CD14-positive monocyte (primary cell): ENCODE measurements around the gene THSD7B. TPM values are rescaled to one million over a fixed set of nuclear protein-coding genes. Genes with fewer than 3 reads are reported as not detected.

Source experiments
- DNase-seq, 3 donors: peaks; one replicate each; pipeline ENCODE4 v3.0.0-alpha.2; 2011 to 2022
- H2AFZ ChIP-seq: 2 replicates; pipeline ENCODE4 v1.6.0; 2012; ENCODE audit warnings: mild to moderate bottlenecking, low read depth, low read length, inconsistent platforms; ENCODE audit not compliant: insufficient read depth, poor library complexity, severe bottlenecking
- H3K27ac ChIP-seq, 2 donors: 1 replicate in 1 of 2; 2 replicates in 1 of 2; pipeline ENCODE4 v1.5.1; 2012 to 2013; ENCODE audit warnings: low read length in 2 of 2, control low read depth in 1 of 2, inconsistent platforms in 1 of 2, low read depth in 1 of 2, mild to moderate bottlenecking in 1 of 2
- H3K27me3 ChIP-seq, 2 donors: one replicate each; pipeline versions ENCODE4 v1.6.0 to v1.6.1; 2011 to 2013; ENCODE audit warnings: low read length in 2 of 2; ENCODE audit not compliant: control insufficient read depth in 2 of 2, insufficient read depth in 2 of 2
- H3K36me3 ChIP-seq, 2 donors: replicated peaks in 1 of 2; 1 replicate in 1 of 2; 2 replicates in 1 of 2; pipeline versions ENCODE4 v1.5.1 to v1.6.1; 2012 to 2013; ENCODE audit warnings: low read length in 2 of 2, control low read depth in 1 of 2, inconsistent platforms in 1 of 2, mild to moderate bottlenecking in 1 of 2; ENCODE audit not compliant: insufficient read depth in 2 of 2, control insufficient read depth in 1 of 2
- H3K4me1 ChIP-seq, 2 donors: 1 replicate in 1 of 2; 2 replicates in 1 of 2; pipeline versions ENCODE4 v1.5.1 to v1.6.1; 2012 to 2013; ENCODE audit warnings: low read length in 2 of 2, control low read depth in 1 of 2, inconsistent platforms in 1 of 2, mild to moderate bottlenecking in 1 of 2, moderate library complexity in 1 of 2; ENCODE audit not compliant: insufficient read depth in 2 of 2, control insufficient read depth in 1 of 2
- H3K4me2 ChIP-seq: replicated peaks from 2 replicates; pipeline ENCODE3; 2012; ENCODE audit warnings: low read length, moderate library complexity, mild to moderate bottlenecking; ENCODE audit not compliant: poor library complexity, severe bottlenecking; ENCODE audit errors: extremely low read depth
- H3K4me3 ChIP-seq, 3 experiments: fragments of 200-600 bp in 1 of 3; sonication (generic) in 1 of 3; replicated peaks in 1 of 3; 1 replicate in 2 of 3; 2 replicates in 1 of 3; pipeline ENCODE4 v1.5.1; 2011 to 2013; ENCODE audit warnings: low read length in 3 of 3, mild to moderate bottlenecking in 3 of 3, control low read depth in 2 of 3, low read depth in 2 of 3, inconsistent platforms in 1 of 3, moderate library complexity in 1 of 3
- H3K79me2 ChIP-seq: 2 replicates; pipeline ENCODE4 v1.6.0; 2012; ENCODE audit warnings: mild to moderate bottlenecking, control low read depth, inconsistent platforms, low read length, moderate library complexity; ENCODE audit not compliant: insufficient read depth
- H3K9ac ChIP-seq: 2 replicates; pipeline ENCODE4 v1.6.0; 2017; ENCODE audit warnings: low read length, mild to moderate bottlenecking; ENCODE audit not compliant: insufficient read depth, poor library complexity, severe bottlenecking
- H3K9me3 ChIP-seq, 2 donors: replicated peaks in 1 of 2; 1 replicate in 1 of 2; 2 replicates in 1 of 2; pipeline versions ENCODE4 v1.5.1 to v1.6.1; 2012 to 2013; ENCODE audit warnings: low read length in 2 of 2, control low read depth in 1 of 2; ENCODE audit not compliant: control insufficient read depth in 1 of 2, insufficient read depth in 1 of 2
- H4K20me1 ChIP-seq: 2 replicates; pipeline ENCODE4 v1.6.0; 2012; ENCODE audit warnings: mild to moderate bottlenecking, low read length, control low read depth, moderate library complexity; ENCODE audit not compliant: insufficient read depth
- H3K27ac Mint-ChIP-seq, 7 donors: one replicate each; pipeline ENCODE4 v1.8.0; 2020; ENCODE audit warnings: mild to moderate bottlenecking in 7 of 7, mixed read lengths in 7 of 7, moderate library complexity in 6 of 7, inconsistent platforms in 2 of 7
- H3K27me3 Mint-ChIP-seq, 3 donors: one replicate each; pipeline ENCODE4 v1.8.0; 2021 to 2022; ENCODE audit warnings: low read depth in 3 of 3, mild to moderate bottlenecking in 3 of 3, mixed read lengths in 3 of 3, moderate library complexity in 3 of 3, inconsistent platforms in 1 of 3
- H3K36me3 Mint-ChIP-seq, 2 donors: one replicate each; pipeline ENCODE4 v1.8.0; 2020; ENCODE audit warnings: mixed read lengths in 2 of 2, inconsistent platforms in 1 of 2, mild to moderate bottlenecking in 1 of 2
- H3K4me1 Mint-ChIP-seq: one replicate; pipeline ENCODE4 v1.8.0; 2020; ENCODE audit warnings: mild to moderate bottlenecking, mixed read lengths
- H3K4me3 Mint-ChIP-seq, 2 donors: one replicate each; pipeline ENCODE4 v1.8.0; 2020; ENCODE audit warnings: mild to moderate bottlenecking in 2 of 2, mixed read lengths in 2 of 2, moderate library complexity in 1 of 2
- H3K9me3 Mint-ChIP-seq, 7 donors: one replicate each; pipeline ENCODE4 v1.8.0; 2020 to 2022; ENCODE audit warnings: mixed read lengths in 7 of 7, mild to moderate bottlenecking in 6 of 7, moderate library complexity in 6 of 7, inconsistent platforms in 2 of 7
- WGBS: methylation state at CpG from one replicate; pipeline ENCODE4 v1.1.5; 2013; ENCODE audit warnings: missing lambda C conversion rate; ENCODE audit not compliant: insufficient coverage; 5-methylcytosine and 5-hydroxymethylcytosine counted together
- intact Hi-C, 2 donors: fragments of 100-400 bp; cut with micrococcal nuclease; formaldehyde crosslinking; loops; one replicate each; pipeline versions ENCODE4 v1.15.0 to v1.15.1; 2023
- polyA plus RNA-seq, 3 donors: library from polyadenylated mRNA; depleted of rRNA in 1 of 3; unstranded in 2 of 3; stranded (reverse) in 1 of 3; fragments of 300-500 nt in 2 of 3; fragments of >200 nt in 1 of 3; fragmentation: Illumina TruSeq in 2 of 3; gene quantifications; 1 replicate in 2 of 3; 2 replicates in 1 of 3; pipeline ENCODE4 v1.2.3, GENCODE V29; 2012 to 2021
- TF ChIP-seq, protein P1 (sequence below): fragments of 200-600 bp; IDR thresholded peaks from one replicate; pipeline ENCODE4 v1.8.0; 2022; ENCODE audit warnings: antibody characterized with exemption, mild to moderate bottlenecking

Gene THSD7B
- polyA plus RNA-seq, 3 donors = not detected

DNA sequence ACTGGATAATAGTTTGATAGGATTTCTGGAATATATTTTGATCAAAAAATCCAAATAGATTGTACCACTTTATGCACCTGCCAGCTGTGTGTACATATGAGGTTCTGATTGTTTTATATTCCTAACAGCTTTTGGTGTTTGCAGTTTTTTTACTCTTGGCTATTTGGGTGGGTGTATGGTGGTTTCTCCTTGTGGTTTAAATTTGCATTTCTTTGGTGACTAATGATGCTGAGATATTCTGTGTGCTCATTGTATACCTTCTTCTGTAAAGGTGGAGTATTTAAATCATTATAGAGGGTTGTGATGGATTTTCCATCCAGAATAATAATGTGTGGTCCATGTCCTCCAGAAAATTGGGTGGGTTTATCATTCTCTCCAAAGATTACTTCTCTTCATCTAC, 372.9 kb downstream of the THSD7B start:
- no peaks in the 10 kb centered on the region for H3K4me1 Mint-ChIP-seq
- H3K27ac ChIP-seq = no peak overlapping the region
- H3K9me3 Mint-ChIP-seq = peaks cover 0 to 4% (median 0%) of the 10 kb centered on the region in 7 donors
- H3K4me3 Mint-ChIP-seq = no peak overlapping the region
- H3K4me2 ChIP-seq = no peak overlapping the region
- no peaks in the 10 kb centered on the region for H3K4me1 ChIP-seq
- H3K36me3 Mint-ChIP-seq = no peaks in the 10 kb centered on the region
- H3K36me3 ChIP-seq = no peaks in the 10 kb centered on the region
- no peak overlapping the region for H2AFZ ChIP-seq
- no peaks in the 10 kb centered on the region for H3K9me3 ChIP-seq
- no peak overlapping the region for H3K27ac Mint-ChIP-seq
- no peaks in the 10 kb centered on the region for H3K27me3 ChIP-seq
- H3K4me3 ChIP-seq = no peak overlapping the region
- no peak for DNase-seq
- no peaks in the 10 kb centered on the region for H4K20me1 ChIP-seq
- no peak overlapping the region for H3K9ac ChIP-seq
- peaks cover 0 to 2% (median 0%) of the 10 kb centered on the region in 3 donors for H3K27me3 Mint-ChIP-seq
- H3K79me2 ChIP-seq = no peaks in the 10 kb centered on the region
- TF ChIP-seq, protein P1, sequence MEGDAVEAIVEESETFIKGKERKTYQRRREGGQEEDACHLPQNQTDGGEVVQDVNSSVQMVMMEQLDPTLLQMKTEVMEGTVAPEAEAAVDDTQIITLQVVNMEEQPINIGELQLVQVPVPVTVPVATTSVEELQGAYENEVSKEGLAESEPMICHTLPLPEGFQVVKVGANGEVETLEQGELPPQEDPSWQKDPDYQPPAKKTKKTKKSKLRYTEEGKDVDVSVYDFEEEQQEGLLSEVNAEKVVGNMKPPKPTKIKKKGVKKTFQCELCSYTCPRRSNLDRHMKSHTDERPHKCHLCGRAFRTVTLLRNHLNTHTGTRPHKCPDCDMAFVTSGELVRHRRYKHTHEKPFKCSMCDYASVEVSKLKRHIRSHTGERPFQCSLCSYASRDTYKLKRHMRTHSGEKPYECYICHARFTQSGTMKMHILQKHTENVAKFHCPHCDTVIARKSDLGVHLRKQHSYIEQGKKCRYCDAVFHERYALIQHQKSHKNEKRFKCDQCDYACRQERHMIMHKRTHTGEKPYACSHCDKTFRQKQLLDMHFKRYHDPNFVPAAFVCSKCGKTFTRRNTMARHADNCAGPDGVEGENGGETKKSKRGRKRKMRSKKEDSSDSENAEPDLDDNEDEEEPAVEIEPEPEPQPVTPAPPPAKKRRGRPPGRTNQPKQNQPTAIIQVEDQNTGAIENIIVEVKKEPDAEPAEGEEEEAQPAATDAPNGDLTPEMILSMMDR = no peak
- intact Hi-C loops = no loop called here

DNA sequence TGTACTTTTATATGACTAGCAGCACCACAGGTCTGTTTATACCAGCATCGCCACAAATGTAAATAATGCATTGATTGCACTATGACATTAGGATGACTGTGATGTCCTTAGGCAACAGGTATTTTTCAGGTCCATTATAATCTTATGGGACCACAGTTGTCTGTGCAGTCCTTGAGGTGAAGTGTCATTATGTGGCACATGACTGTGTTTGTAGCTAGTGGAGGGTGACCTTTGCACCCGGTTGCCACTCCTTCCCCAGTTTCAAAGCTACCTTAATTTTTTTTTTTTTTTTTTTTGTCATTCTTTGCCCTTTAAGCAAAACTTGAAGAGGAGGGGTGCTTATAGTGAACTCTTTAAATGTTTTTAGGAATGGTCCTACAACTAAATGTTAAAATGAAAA, 386.4 kb downstream of the THSD7B start:
- no CpG with 5 or more reads among the region's 2 CpGs for WGBS
- Mint-ChIP-seq H3K9me3 (peaks cover 0 to 7% (median 4%) of the 10 kb centered on the region in 7 donors), H3K27me3 (peaks cover 0 to 3% (median 2%) of the 10 kb centered on the region in 3 donors), H3K27ac (no peak overlapping the region), H3K4me1 (no peaks in the 10 kb centered on the region), H3K36me3 (no peaks in the 10 kb centered on the region), H3K4me3 (no peak overlapping the region)
- DNase-seq = no peak
- H3K36me3 ChIP-seq = no peaks in the 10 kb centered on the region
- H3K79me2 ChIP-seq = no peaks in the 10 kb centered on the region
- H3K4me1 ChIP-seq = no peaks in the 10 kb centered on the region
- H3K9me3 ChIP-seq = peaks cover 0 to 2% of the 10 kb centered on the region in 2 donors
- H3K27ac ChIP-seq = no peak overlapping the region
- intact Hi-C loops = no loop called here
- no peak overlapping the region for H3K4me3 ChIP-seq
- H2AFZ ChIP-seq = no peak overlapping the region
- H4K20me1 ChIP-seq = no peaks in the 10 kb centered on the region
- no peak overlapping the region for H3K9ac ChIP-seq
- no peak overlapping the region for H3K4me2 ChIP-seq
- H3K27me3 ChIP-seq = no peaks in the 10 kb centered on the region
- TF ChIP-seq, protein P1 = no peak
